Thoracic aorta (tissue), 2 donors: ENCODE measurements around the gene SGTB. TPM values are rescaled to one million over a fixed set of nuclear protein-coding genes. Genes with fewer than 3 reads are reported as not detected.

Experiments used
- ATAC-seq: fragments of 150-250 bp; one replicate; pipeline ENCODE4 v1.8.0; 2017; ENCODE audit warnings: low read depth; ENCODE audit not compliant: insufficient number of reproducible peaks, low FRiP score
- DNase-seq: peaks from one replicate; pipeline ENCODE4 v3.0.0-alpha.2; 2020; ENCODE audit warnings: low spot score
- H3K27ac ChIP-seq, 2 donors: fragments of 200-600 bp; sonication (generic); 1 replicate in 1 of 2; 2 replicates in 1 of 2; pipeline ENCODE4 v1.5.1; 2016; ENCODE audit warnings: mild to moderate bottlenecking in 2 of 2, moderate library complexity in 2 of 2
- H3K27me3 ChIP-seq: fragments of 200-600 bp; sonication (generic); replicated peaks from 2 replicates; pipeline ENCODE4 v1.6.0; 2016; ENCODE audit warnings: mild to moderate bottlenecking; ENCODE audit not compliant: insufficient read depth
- H3K36me3 ChIP-seq: fragments of 200-600 bp; sonication (generic); one replicate; pipeline ENCODE4 v1.5.1; 2016
- H3K4me1 ChIP-seq, 2 donors: fragments of 200-600 bp; sonication (generic); 1 replicate in 1 of 2; 2 replicates in 1 of 2; pipeline versions ENCODE4 v1.5.1 to v1.6.0; 2016; ENCODE audit warnings: low read depth in 2 of 2, mild to moderate bottlenecking in 1 of 2; ENCODE audit not compliant: control insufficient read depth in 1 of 2
- H3K4me3 ChIP-seq: fragments of 200-600 bp; sonication (generic); 2 replicates; pipeline ENCODE4 v1.5.1; 2016; ENCODE audit warnings: mild to moderate bottlenecking
- H3K9me3 ChIP-seq: fragments of 200-600 bp; sonication (generic); 2 replicates; pipeline ENCODE4 v1.5.1; 2016
- total RNA-seq, 2 donors: library from RNA; depleted of rRNA; stranded (reverse); fragments of >200 nt; gene quantifications; one replicate each; pipeline versions ENCODE4 v1.1.0 to v1.2.3, GENCODE V29; 2016
- TF ChIP-seq, protein P1 (sequence below): fragments of 200-600 bp; sonication (generic); IDR thresholded peaks from one replicate; pipeline ENCODE4 v1.5.1; 2019; ENCODE audit warnings: antibody characterized with exemption

The SGTB gene
- total RNA-seq, 2 donors from 2014 or later = 24.3 to 26.4 TPM

DNA sequence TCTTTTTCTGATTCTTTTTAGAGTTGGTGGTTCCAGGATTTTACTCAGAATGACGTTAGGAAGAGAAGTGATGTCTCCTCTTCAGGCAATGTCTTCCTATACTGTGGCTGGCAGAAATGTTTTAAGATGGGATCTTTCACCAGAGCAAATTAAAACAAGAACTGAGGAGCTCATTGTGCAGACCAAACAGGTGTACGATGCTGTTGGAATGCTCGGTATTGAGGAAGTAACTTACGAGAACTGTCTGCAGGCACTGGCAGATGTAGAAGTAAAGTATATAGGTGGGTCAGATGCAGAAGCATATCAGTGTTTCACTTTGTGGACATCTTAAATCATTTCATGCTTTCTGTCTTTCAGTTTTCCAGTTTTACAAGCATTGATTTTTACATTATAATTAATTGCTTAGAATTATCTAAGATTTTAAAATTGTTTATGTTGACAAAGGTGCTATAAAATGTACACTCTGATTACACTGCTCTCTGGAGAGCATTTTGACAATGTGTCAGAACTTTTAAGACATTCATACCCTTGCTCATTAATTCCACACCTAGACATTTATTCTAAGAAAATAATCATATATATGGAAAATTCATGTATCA, 36.7 kb upstream of the SGTB start:
- DNase-seq (no peak), ATAC-seq (no peak)
- Histone ChIP-seq H3K27me3 (no peaks in the 10 kb centered on the region), H3K4me3 (no peak overlapping the region), H3K27ac (no peak overlapping the region), H3K4me1 (no peaks in the 10 kb centered on the region), H3K9me3 (no peaks in the 10 kb centered on the region), H3K36me3 (no peaks in the 10 kb centered on the region)
- TF ChIP-seq, protein P1, sequence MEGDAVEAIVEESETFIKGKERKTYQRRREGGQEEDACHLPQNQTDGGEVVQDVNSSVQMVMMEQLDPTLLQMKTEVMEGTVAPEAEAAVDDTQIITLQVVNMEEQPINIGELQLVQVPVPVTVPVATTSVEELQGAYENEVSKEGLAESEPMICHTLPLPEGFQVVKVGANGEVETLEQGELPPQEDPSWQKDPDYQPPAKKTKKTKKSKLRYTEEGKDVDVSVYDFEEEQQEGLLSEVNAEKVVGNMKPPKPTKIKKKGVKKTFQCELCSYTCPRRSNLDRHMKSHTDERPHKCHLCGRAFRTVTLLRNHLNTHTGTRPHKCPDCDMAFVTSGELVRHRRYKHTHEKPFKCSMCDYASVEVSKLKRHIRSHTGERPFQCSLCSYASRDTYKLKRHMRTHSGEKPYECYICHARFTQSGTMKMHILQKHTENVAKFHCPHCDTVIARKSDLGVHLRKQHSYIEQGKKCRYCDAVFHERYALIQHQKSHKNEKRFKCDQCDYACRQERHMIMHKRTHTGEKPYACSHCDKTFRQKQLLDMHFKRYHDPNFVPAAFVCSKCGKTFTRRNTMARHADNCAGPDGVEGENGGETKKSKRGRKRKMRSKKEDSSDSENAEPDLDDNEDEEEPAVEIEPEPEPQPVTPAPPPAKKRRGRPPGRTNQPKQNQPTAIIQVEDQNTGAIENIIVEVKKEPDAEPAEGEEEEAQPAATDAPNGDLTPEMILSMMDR = no peak

DNA sequence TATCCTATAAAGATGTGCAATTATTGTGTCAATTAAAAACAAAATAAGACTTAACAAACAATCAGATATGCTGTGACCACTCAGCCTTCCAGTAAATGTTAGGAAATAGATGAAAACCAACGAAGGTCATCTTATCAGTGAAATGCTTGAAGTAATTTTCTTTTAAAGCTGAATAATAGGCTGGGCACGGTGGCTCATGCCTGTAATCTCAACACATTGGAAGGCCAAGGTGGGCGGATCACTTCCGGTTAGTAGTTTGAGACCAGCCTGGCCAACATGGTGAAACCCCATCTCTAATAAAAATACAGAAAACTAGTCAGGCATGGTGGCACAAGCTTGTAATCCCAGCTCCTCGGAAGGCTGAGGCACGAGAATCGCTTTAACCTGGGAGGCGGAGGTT, 31.3 kb upstream of the SGTB start:
- no peak overlapping the region for H3K27ac ChIP-seq
- ATAC-seq (no peak), DNase-seq (no peak)
- TF ChIP-seq, protein P1 = no peak
- H3K4me3 ChIP-seq = no peak overlapping the region
- no peaks in the 10 kb centered on the region for H3K4me1 ChIP-seq
- no peaks in the 10 kb centered on the region for H3K36me3 ChIP-seq
- no peaks in the 10 kb centered on the region for H3K27me3 ChIP-seq
- no peaks in the 10 kb centered on the region for H3K9me3 ChIP-seq

DNA sequence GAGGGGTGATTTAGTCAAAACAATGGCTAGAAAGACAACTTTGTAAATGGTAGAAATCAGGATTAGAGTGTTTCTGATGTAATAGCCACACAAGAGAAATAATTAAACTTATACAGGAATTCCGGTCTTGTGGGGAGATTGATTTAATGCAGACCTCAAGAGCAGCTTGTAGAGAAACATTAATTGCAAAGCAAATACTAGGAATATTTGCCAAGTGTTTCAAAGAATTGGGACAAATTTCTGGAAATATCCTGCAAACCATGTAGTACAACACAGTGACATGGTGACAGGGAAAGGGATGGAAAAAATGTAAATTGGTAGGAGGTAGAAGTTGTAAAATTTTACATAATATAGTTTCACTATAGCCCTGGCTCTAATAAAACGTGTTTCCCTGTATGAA, 29.0 kb upstream of the SGTB start:
- TF ChIP-seq, protein P1 = no peak
- Histone ChIP-seq H3K4me1 (no peaks in the 10 kb centered on the region), H3K9me3 (no peaks in the 10 kb centered on the region), H3K27me3 (no peaks in the 10 kb centered on the region), H3K36me3 (no peaks in the 10 kb centered on the region), H3K4me3 (no peak overlapping the region), H3K27ac (no peak overlapping the region)
- DNase-seq = no peak
- ATAC-seq = no peak

- H3K27ac ChIP-seq = no peak overlapping the region
- H3K4me1 ChIP-seq = no peaks in the 10 kb centered on the region
- no peak overlapping the region for H3K4me3 ChIP-seq
- H3K9me3 ChIP-seq = no peaks in the 10 kb centered on the region
- H3K27me3 ChIP-seq = no peaks in the 10 kb centered on the region
- no peaks in the 10 kb centered on the region for H3K36me3 ChIP-seq
- DNase-seq (no peak), ATAC-seq (no peak)
- TF ChIP-seq, protein P1 = no peak
Measured at GRCh38 chr5:65749956-65750355, 28.0 kb upstream of the SGTB start.

GRCh38 chr5:65749221-65749844, 27.4 kb upstream of the SGTB start:
- ATAC-seq = no peak
- Histone ChIP-seq H3K9me3 (no peaks in the 10 kb centered on the region), H3K4me3 (no peak overlapping the region), H3K27me3 (no peaks in the 10 kb centered on the region), H3K36me3 (no peaks in the 10 kb centered on the region), H3K27ac (no peak overlapping the region), H3K4me1 (no peaks in the 10 kb centered on the region)
- TF ChIP-seq, protein P1 = no peak
- no peak for DNase-seq
